B cell (primary cell): ENCODE results near the gene PACRG. TPM values are rescaled to one million over a fixed set of nuclear protein-coding genes. Genes with fewer than 3 reads are reported as not detected.

Experiments used
- ATAC-seq: fragments of 200-7000 bp; cut with Tn5 transposase; one replicate; pipeline ENCODE4 v1.10.0; 2021; ENCODE audit warnings: low read depth, mild to moderate bottlenecking, moderate number of reproducible peaks, moderate library complexity
- CTCF ChIA-PET: fragments of 350-600 bp; sonication (Branson Sonifier 250); formaldehyde crosslinking; loops from one replicate; lab custom pipeline; 2021; ENCODE audit warnings: antibody characterized with exemption, inconsistent platforms; lab: Charles Lee
- POLR2A ChIA-PET: fragments of 350-600 bp; sonication (Branson Sonifier 250); formaldehyde crosslinking; loops from one replicate; lab custom pipeline; 2021; ENCODE audit warnings: antibody characterized with exemption; lab: Charles Lee
- DNase-seq: peaks from one replicate; pipeline ENCODE4 v3.0.0; 2013
- H2AFZ ChIP-seq: 2 replicates; pipeline ENCODE4 v1.6.1; 2012; ENCODE audit warnings: mild to moderate bottlenecking, low read depth, low read length; ENCODE audit not compliant: insufficient read depth, poor library complexity, severe bottlenecking
- H3K27ac ChIP-seq, 2 donors: 1 replicate in 1 of 2; 2 replicates in 1 of 2; pipeline ENCODE4 v1.5.1; 2012 to 2013; ENCODE audit warnings: low read length in 2 of 2, mild to moderate bottlenecking in 2 of 2, moderate library complexity in 1 of 2
- H3K27me3 ChIP-seq, 4 experiments: fragments of 200-600 bp in 1 of 4; sonication (generic) in 1 of 4; replicated peaks in 1 of 4; 1 replicate in 2 of 4; 2 replicates in 2 of 4; pipeline versions ENCODE4 v1.6.1 to v1.7.0; 2013 to 2016; ENCODE audit warnings: low read length in 3 of 4, mild to moderate bottlenecking in 2 of 4, mixed read lengths in 1 of 4, moderate library complexity in 1 of 4; ENCODE audit not compliant: insufficient read depth in 4 of 4, control insufficient read depth in 3 of 4; ENCODE audit errors: control extremely low read depth in 1 of 4
- H3K36me3 ChIP-seq, 2 experiments: replicated peaks in 1 of 2; 1 replicate in 1 of 2; 2 replicates in 1 of 2; pipeline versions ENCODE4 v1.6.1 to v1.7.1; 2013; ENCODE audit warnings: low read length in 1 of 2; ENCODE audit not compliant: insufficient read depth in 2 of 2, control insufficient read depth in 1 of 2; ENCODE audit errors: control extremely low read depth in 1 of 2, extremely low read depth in 1 of 2
- H3K4me1 ChIP-seq, 2 donors: fragments of 200-600 bp in 1 of 2; sonication (generic) in 1 of 2; 1 replicate in 1 of 2; 2 replicates in 1 of 2; pipeline versions ENCODE4 v1.5.1 to v1.6.1; 2013 to 2017; ENCODE audit warnings: low read length in 2 of 2; ENCODE audit not compliant: control insufficient read depth in 2 of 2, insufficient read depth in 2 of 2
- H3K4me2 ChIP-seq: replicated peaks from 2 replicates; pipeline ENCODE3; 2012; ENCODE audit warnings: mild to moderate bottlenecking, low read depth, low read length; ENCODE audit not compliant: poor library complexity, severe bottlenecking
- H3K4me3 ChIP-seq, 5 experiments: fragments of 200-600 bp in 1 of 5; sonication (generic) in 1 of 5; 1 replicate in 3 of 5; 2 replicates in 2 of 5; pipeline versions ENCODE4 v1.5.1 to v1.7.0; 2011 to 2016; ENCODE audit warnings: low read length in 4 of 5, mild to moderate bottlenecking in 4 of 5, low read depth in 2 of 5, control low read depth in 1 of 5, moderate library complexity in 1 of 5; ENCODE audit not compliant: insufficient read depth in 1 of 5; ENCODE audit errors: control extremely low read depth in 1 of 5, extremely low read depth in 1 of 5
- H3K79me2 ChIP-seq: fragments of 200-600 bp; sonication (generic); one replicate; pipeline ENCODE4 v1.6.0; 2016; ENCODE audit warnings: low read length; ENCODE audit not compliant: control insufficient read depth, insufficient read depth
- H3K9ac ChIP-seq: fragments of 200-600 bp; sonication (generic); 2 replicates; pipeline ENCODE4 v1.6.1; 2017; ENCODE audit warnings: mild to moderate bottlenecking, low read length, moderate library complexity
- H3K9me3 ChIP-seq, 3 donors: one replicate each; pipeline versions ENCODE4 v1.6.1 to v1.7.1; 2013; ENCODE audit warnings: low read length in 2 of 3; ENCODE audit not compliant: control insufficient read depth in 2 of 3, insufficient read depth in 1 of 3; ENCODE audit errors: control extremely low read depth in 1 of 3
- H4K20me1 ChIP-seq: 2 replicates; pipeline ENCODE4 v1.6.0; 2012; ENCODE audit warnings: mild to moderate bottlenecking, low read length; ENCODE audit not compliant: insufficient read depth, control insufficient read depth, poor library complexity, severe bottlenecking
- H3K27ac Mint-ChIP-seq: one replicate; pipeline ENCODE4 v1.8.0; 2021; ENCODE audit warnings: mixed read lengths
- H3K27me3 Mint-ChIP-seq: one replicate; pipeline ENCODE4 v1.8.0; 2021; ENCODE audit warnings: mixed read lengths
- H3K4me1 Mint-ChIP-seq: one replicate; pipeline ENCODE4 v1.8.0; 2021; ENCODE audit warnings: mixed read lengths
- H3K4me3 Mint-ChIP-seq: one replicate; pipeline ENCODE4 v1.8.0; 2021; ENCODE audit warnings: mixed read lengths
- H3K9me3 Mint-ChIP-seq: one replicate; pipeline ENCODE4 v1.8.0; 2022; ENCODE audit warnings: mixed read lengths; ENCODE audit not compliant: insufficient read depth
- CTCF ChIP-seq: fragments of 200-600 bp; IDR thresholded peaks from one replicate; pipeline ENCODE4 v1.8.0; 2022; ENCODE audit warnings: antibody characterized with exemption, mild to moderate bottlenecking
- EZH2 ChIP-seq: IDR thresholded peaks from 2 replicates; pipeline ENCODE4 v1.6.1; 2012; ENCODE audit warnings: borderline replicate concordance, low read depth, mild to moderate bottlenecking, moderate library complexity, low read length; ENCODE audit not compliant: insufficient read depth, poor library complexity, severe bottlenecking
- WGBS: methylation state at CpG from one replicate; pipeline ENCODE4 v1.1.5; 2013; ENCODE audit warnings: missing lambda C conversion rate; ENCODE audit not compliant: insufficient coverage; 5-methylcytosine and 5-hydroxymethylcytosine counted together
- intact Hi-C: fragments of 100-400 bp; cut with micrococcal nuclease; formaldehyde crosslinking; loops from one replicate; pipeline ENCODE4 v1.10.0; 2022
- polyA plus RNA-seq: library from polyadenylated mRNA; depleted of rRNA; stranded (reverse); fragments of >200 nt; gene quantifications from 2 replicates; pipeline ENCODE4 v1.2.3, GENCODE V29; 2012
- total RNA-seq, 2 donors: library from RNA; stranded (reverse); fragments of 120-200 nt in 1 of 2; gene quantifications; 1 replicate in 1 of 2; 2 replicates in 1 of 2; pipeline versions ENCODE4 v1.2.3 to v1.2.4, GENCODE V29; 2013 to 2022

The PACRG gene
- total and polyA plus RNA-seq, 2 donors (not counting 1 experiment from before 2014, with no cell fraction given), result not detected

GRCh38 chr6:162701551-162701950 is 26.2 kb upstream of the PACRG start:
- H3K9me3 Mint-ChIP-seq, result no peaks in the 10 kb centered on the region
- H3K79me2 ChIP-seq, result no peaks in the 10 kb centered on the region
- no peak overlapping the region for H3K9ac ChIP-seq
- POLR2A ChIA-PET, result no interaction called here
- no peaks in the 10 kb centered on the region for H3K9me3 ChIP-seq
- no peak for TF ChIP-seq EZH2
- TF ChIP-seq CTCF, result no peak
- no peaks in the 10 kb centered on the region for H3K36me3 ChIP-seq
- peaks cover 5% of the 10 kb centered on the region for H3K4me1 Mint-ChIP-seq
- no peak overlapping the region for H3K4me3 Mint-ChIP-seq
- no peak for ATAC-seq
- no peaks in the 10 kb centered on the region for H3K27me3 ChIP-seq
- WGBS, result no CpG with 5 or more reads among the region's 1 CpG
- H3K4me3 ChIP-seq, result no peak overlapping the region
- intact Hi-C loops, result no loop called here
- H4K20me1 ChIP-seq, result no peaks in the 10 kb centered on the region
- no peaks in the 10 kb centered on the region for H3K27me3 Mint-ChIP-seq
- H3K4me2 ChIP-seq, result no peak overlapping the region
- no peak overlapping the region for H3K27ac ChIP-seq
- DNase-seq, result no peak
- CTCF ChIA-PET, result no interaction called here
- H2AFZ ChIP-seq, result no peak overlapping the region
- H3K27ac Mint-ChIP-seq, result no peak overlapping the region
- peaks cover 3 to 6% of the 10 kb centered on the region in 2 donors for H3K4me1 ChIP-seq

GRCh38 chr6:162702446-162702845 is 25.3 kb upstream of the PACRG start:
- no peaks in the 10 kb centered on the region for H3K27me3 Mint-ChIP-seq

More at GRCh38 chr6:162702446-162702845, 25.3 kb upstream of the PACRG start:
- Histone ChIP-seq H3K27ac (no peak overlapping the region), H3K36me3 (no peaks in the 10 kb centered on the region), H3K27me3 (no peaks in the 10 kb centered on the region), H3K4me2 (no peak overlapping the region), H3K9me3 (no peaks in the 10 kb centered on the region), H2AFZ (no peak overlapping the region), H3K9ac (no peak overlapping the region), H4K20me1 (no peaks in the 10 kb centered on the region), H3K4me3 (no peak overlapping the region), H3K4me1 (peaks cover 3 to 6% of the 10 kb centered on the region in 2 donors), H3K79me2 (no peaks in the 10 kb centered on the region)
- intact Hi-C loops, result no loop called here
- Mint-ChIP-seq H3K4me3 (no peak overlapping the region), H3K27ac (no peak overlapping the region), H3K4me1 (peaks cover 5% of the 10 kb centered on the region), H3K9me3 (no peaks in the 10 kb centered on the region)
- DNase-seq (no peak), ATAC-seq (no peak)
- CTCF ChIA-PET, result no interaction called here
- TF ChIP-seq CTCF (no peak), EZH2 (no peak)
- 67% methylated on average over 1 of the region's 2 CpGs for WGBS
- POLR2A ChIA-PET, result no interaction called here
